ENCODE results near the gene PARD6G. TPM values are rescaled to one million over a fixed set of nuclear protein-coding genes. Genes with fewer than 3 reads are reported as not detected.
A peak's percentile ranks its signal among the peaks of the same experiment; 100 is the strongest.

The PARD6G gene
- total RNA-seq, 1 experiment from 2014 or later, result 5.4 TPM

DNA sequence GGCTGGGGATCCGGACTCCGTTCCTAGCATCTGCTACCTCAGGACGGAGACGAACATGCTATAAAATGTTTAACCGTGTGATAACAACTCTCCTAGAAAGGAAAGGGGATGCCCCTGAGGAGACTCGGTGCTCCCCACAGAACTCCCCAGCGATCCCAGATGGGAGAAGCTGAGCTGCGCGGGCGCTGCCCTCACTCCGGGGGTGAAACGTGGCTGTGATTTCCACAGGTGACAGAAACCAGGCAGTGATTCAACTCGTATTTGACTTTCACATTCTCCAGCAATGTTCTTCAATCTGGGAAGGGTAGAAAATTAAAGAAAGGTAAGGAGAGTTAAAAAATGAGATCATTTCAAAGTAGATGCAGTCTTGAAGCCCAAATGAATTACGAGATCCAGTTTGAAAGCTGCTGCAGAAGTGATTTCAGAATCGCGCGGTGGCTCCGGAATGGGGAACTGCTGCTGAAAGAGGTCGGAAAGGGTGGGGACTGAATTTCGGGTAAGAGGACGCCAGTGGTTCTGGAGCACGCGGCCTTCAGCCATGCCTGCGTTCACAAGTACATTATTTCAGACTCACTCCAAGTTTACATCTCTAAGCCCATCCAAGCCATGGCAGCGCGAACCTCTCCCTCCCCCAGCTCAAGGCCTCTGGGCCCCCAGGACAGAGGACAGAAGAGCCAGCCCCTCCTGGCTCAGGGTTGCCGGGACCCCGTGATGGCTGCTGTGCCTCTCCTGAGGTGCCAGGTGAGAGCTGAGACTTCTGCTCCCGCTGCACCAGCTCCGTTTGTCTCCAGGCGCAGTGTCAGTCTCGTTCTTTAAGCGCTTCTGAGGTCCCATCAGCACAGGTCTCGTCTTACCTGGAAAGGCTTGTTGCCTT, 98.8 kb downstream of the PARD6G start:
- no peak for TF ChIP-seq EZH2 (IDR thresholded peaks at IDR 0.05; ENCODE audit: low read length, unreplicated experiment)
- TF ChIP-seq CTCF (conservative IDR thresholded peaks at IDR 0.05; ENCODE audit: low read depth, low read length), result no peak
- TF ChIP-seq EZH2phosphoT487 (IDR thresholded peaks at IDR 0.05; ENCODE audit: borderline replicate concordance, low read length), result no peak
- Histone ChIP-seq H4K20me1 (ENCODE audit: low read length) (no peaks in the 10 kb centered on the region), H3K4me3 (ENCODE audit: low read length) (peak overlapping the region; percentile 83), H3K9me3 (ENCODE audit: low read length) (no peaks in the 10 kb centered on the region), H3K27ac (ENCODE audit: low read length) (no peak overlapping the region), H3K27me3 (ENCODE audit: low read length) (no peaks in the 10 kb centered on the region), H3K79me2 (ENCODE audit: low read length) (no peaks in the 10 kb centered on the region), H3F3A (ENCODE audit: low read length, unreplicated experiment) (no peaks in the 10 kb centered on the region), H3K9ac (ENCODE audit: low read length) (peak overlapping the region; percentile 41), H3K4me2 (ENCODE audit: low read length) (peak overlapping the region; percentile 90), H2AFZ (ENCODE audit: low read length) (peak overlapping the region; percentile 89), H3K9me2 (replicated peaks; ENCODE audit: low read length) (no peaks in the 10 kb centered on the region), H3K4me1 (ENCODE audit: insufficient read depth, low read length) (no peaks in the 10 kb centered on the region), H3K36me3 (ENCODE audit: low read depth, low read length) (no peaks in the 10 kb centered on the region)
- ATAC-seq (peak; percentile 12), DNase-seq (no peak)
- POLR2A ChIA-PET (ENCODE audit: unreplicated experiment), result interaction anchor here (0.6 kb wide), 1 partner anchor 26 kb away, joined by 4 read pairs; no protein-coding TSS in a partner anchor
- CTCF ChIA-PET, result no interaction called here
- TSS peak; percentile 30 for BruUV-seq (replicated peaks)
- intact Hi-C loops (cut with micrococcal nuclease), result loop anchor here (5.0 kb wide), 2 partner anchors 36 to 216 kb away; no protein-coding TSS in a partner anchor

DNA sequence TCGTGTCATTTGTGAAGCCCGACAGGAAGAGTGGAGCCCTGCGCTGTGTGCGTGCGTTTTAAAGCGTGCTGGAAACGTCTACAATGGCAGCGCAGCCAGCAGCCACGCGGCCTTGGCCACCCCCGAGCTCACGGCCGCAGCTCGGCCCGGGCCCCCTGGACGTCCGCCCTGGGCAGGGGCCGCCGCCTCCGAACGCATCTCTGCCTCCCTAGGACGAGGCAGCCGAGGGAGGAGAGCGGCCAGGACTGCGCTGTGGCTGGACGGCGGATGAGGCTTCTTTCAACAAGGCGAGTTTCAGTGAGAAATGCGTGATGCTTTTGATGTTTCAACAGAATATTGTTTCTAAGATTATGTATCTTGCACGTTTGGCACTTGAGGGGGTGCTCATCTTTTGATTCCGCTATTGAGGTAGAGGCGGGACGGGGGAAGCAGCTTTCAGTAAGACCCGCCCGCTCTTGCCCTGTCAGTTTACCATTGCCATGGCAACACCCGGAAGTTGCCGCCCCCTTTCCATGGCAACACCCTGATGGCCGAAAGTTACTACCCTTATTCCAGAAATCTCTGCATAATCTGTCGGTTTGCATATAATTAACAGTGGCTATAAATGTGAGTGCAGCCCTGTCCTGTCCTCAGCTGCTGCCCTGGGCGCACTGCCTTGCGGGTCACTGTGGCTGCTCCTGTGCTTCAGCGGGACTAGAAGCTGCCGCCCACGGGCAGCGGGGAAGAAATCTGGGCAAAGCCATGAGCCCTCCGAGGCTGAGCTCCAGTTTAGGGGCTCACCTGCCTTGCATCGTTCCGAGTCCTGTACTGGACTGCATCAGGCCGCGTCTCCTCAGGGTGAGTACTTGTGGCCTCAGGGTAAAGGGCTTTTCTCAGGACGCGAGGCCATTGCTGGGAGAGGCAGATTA, 99.6 kb downstream of the PARD6G start:
- TF ChIP-seq EZH2phosphoT487 (IDR thresholded peaks at IDR 0.05; ENCODE audit: borderline replicate concordance, low read length), result no peak
- no peak for TF ChIP-seq CTCF (conservative IDR thresholded peaks at IDR 0.05; ENCODE audit: low read depth, low read length)
- no peak for TF ChIP-seq EZH2 (IDR thresholded peaks at IDR 0.05; ENCODE audit: low read length, unreplicated experiment)
- Histone ChIP-seq H4K20me1 (ENCODE audit: low read length) (no peaks in the 10 kb centered on the region), H3K36me3 (ENCODE audit: low read depth, low read length) (no peaks in the 10 kb centered on the region), H3F3A (ENCODE audit: low read length, unreplicated experiment) (no peaks in the 10 kb centered on the region), H3K27ac (ENCODE audit: low read length) (no peak overlapping the region), H3K9me3 (ENCODE audit: low read length) (no peaks in the 10 kb centered on the region), H3K4me1 (ENCODE audit: insufficient read depth, low read length) (no peaks in the 10 kb centered on the region), H3K4me3 (ENCODE audit: low read length) (peak overlapping the region; percentile 83), H3K4me2 (ENCODE audit: low read length) (peak overlapping the region; percentile 90), H3K79me2 (ENCODE audit: low read length) (no peaks in the 10 kb centered on the region), H3K27me3 (ENCODE audit: low read length) (no peaks in the 10 kb centered on the region), H3K9me2 (replicated peaks; ENCODE audit: low read length) (no peaks in the 10 kb centered on the region), H2AFZ (ENCODE audit: low read length) (peak overlapping the region; percentile 89), H3K9ac (ENCODE audit: low read length) (peak overlapping the region; percentile 41)
- ATAC-seq (peak; percentile 80), DNase-seq (peak; percentile 66)
- ChIA-PET CTCF (no interaction called here), POLR2A (ENCODE audit: unreplicated experiment) (interaction anchor here (0.6 kb wide), 1 partner anchor 21 kb away, joined by 24 read pairs; no protein-coding TSS in a partner anchor)
- no TSS peak for BruUV-seq (replicated peaks)
- intact Hi-C loops (cut with micrococcal nuclease), result loop anchor here (5.0 kb wide), 2 partner anchors 35 to 215 kb away; no protein-coding TSS in a partner anchor

Measured in PC-3 (cell line).